A204.1 (cell line): Measurements from ENCODE around the gene ALDOC.
"Not testable (repeated sequence)": the region's sequence is repeated elsewhere in the genome, so short reads cannot be mapped to it uniquely, and the experiment has no call there.

Experiments used
- FAIRE-seq: peaks from 2 replicates; lab custom pipeline; 2012; peaks lifted over from hg19 to GRCh38; lab: Jason Lieb, UNC

ALDOC gene

GRCh38 chr17:28576758-28577465, at the start of gene ALDOC:
ALDOC (minus strand) TSS chr17:28576895; CDS start chr17:28575532, 1,363 bp downstream.
- no peak for FAIRE-seq

DNA sequence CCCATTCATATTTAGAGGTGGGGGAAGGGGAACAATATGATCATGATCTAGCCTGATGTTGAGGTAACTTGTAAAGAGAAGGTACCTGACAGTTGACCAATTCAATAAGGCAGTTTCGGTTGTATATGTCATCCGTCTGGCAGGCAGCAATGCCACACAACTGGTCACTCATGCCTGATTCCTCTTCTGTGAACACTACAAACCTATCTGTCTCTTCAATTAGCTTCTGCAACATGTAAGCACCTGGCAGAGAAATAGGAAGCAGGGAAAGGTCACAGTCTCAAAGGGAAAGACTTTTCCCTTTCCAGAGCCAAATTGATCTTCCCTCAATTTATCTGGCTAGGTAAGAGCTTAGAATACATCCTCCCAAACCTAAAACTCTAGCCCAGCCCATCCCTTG, 47.5 kb upstream of the ALDOC start:
- no peak for FAIRE-seq

DNA sequence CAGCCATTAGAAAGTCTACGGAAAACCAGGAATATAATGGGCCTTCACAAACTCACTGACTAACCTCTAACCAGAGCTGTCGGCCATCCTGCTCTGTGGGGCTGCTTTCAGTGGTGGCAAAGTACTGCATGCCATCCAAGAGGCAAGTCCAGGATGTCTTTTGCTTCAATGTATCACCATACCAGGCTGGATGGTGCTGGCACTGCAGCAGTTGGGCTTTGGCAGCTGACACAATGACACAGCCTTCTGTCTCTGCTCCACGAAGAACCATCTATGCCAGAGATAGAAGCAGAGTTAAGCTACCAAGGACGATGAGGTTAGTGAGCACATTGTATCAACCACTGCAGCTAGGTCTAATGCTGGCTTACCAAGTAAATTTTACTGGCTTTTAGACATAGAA, 47.0 kb upstream of the ALDOC start:
- no peak for FAIRE-seq

GRCh38 chr17:28622186-28622585, 45.5 kb upstream of the ALDOC start:
- FAIRE-seq = no peak

- no peak for FAIRE-seq
Observed at GRCh38 chr17:28620010-28620409, 43.3 kb upstream of the ALDOC start.

DNA sequence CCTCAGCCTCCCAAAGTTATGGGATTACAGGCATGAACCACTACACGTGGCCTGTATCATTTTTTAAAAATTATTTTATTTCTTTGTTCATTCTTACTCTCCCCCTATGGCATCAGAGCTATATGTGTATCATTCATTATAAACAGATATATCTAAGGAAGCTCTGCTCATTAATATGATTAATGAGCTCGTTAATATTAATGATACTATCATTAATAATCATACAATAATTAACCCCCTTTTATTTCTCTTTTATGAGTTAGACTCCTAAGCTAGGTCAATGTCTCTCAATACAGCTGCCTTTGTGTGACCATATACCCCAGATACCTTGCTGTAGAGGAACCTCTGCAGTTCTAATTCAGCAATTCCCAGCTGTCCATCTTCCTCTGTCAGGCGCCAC, 41.8 kb upstream of the ALDOC start:
- FAIRE-seq = no peak

- FAIRE-seq = no peak
Observed at GRCh38 chr17:28616281-28616680, 39.6 kb upstream of the ALDOC start.

GRCh38 chr17:28615260-28615940, 38.7 kb upstream of the ALDOC start:
- no peak for FAIRE-seq

DNA sequence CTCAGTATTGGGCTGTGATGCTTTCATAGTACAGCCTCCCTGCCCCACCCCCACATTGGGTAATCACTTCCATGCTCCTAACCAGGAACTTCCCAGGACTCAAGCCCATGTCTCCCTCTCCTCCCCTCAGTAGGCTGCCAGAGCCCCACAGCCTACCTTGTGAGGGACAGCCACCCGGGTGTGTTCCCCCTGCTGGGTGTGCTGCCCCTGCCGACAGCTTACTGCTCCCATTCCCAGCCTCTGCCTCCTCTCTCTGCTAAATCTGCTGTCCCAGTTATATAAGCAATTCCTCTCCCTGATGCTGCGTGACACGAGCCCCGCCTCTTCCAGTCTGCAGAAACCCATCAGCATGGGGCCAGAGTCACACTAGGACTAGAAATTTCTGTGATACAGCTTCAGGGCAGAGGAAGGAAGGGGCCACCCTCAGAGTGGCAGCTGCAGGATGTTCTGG, 37.3 kb upstream of the ALDOC start, which contains the start of gene RSKR:
Gene RSKR (minus strand): TSS at position 255 of the 451 bp plus-strand sequence. CDS start 24 bp downstream, at position 231.
- FAIRE-seq = no peak

DNA sequence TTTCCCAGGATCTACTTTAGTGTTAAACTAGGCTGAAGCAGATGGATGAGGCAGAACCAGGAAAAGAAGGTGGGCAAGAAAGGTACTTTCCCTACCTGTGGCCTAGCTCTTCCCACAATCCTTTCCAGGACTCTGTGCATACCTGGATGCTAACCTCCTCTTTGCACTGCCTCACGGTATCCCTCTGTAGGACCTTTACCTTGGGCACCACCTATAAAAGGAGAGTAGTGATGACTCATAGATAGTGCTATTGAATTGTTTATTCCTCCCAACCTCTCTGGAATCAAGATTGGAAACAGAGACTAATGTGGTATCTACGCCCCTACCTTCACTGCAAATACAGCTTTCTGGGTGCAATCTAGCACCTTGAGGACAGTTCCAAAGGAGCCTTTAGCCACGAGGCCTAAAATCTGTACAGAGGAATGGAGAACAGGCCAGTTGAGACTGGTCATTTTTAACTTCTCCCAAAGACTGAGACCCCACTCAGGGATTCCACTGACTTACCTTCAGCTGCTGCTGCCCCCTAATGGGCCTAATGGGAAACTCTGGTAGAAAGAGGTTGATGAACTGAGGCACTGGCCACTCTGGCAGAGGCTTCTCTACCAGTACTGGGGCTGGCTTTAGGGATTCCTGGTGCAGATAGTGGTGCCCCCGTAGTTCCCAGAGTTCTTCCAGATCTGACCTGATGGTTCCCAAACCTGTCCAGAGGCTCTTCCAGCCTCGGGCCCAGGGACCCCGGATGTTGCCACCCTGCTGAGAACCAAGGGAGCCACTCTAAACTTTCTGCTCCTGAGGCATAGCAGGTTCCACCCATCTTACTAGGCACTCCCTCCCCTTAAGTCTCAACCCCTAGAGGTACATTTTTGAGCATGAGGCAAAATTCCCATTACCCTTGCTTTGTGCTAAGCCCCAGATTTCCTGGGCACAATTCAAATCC, 36.5 kb upstream of the ALDOC start:
- no peak for FAIRE-seq

DNA sequence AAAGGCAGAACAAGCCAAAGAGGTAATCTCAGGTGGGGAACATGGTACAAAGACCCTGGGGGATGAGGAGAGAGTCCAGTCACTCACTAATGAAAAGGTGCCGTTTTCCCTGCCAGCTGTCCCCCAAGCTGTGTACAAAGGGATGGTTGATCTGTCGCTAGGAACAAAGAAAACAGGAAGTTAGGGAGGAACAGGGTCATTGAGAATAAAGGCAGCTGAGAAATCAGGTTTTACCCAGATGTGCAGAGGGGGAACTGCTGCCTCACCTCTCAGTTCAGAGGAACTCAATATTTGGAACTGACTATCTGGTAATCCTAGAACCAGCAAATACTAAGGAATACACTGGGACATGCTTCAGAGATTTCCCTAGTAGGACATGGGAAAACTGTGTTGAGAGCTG, 35.8 kb upstream of the ALDOC start:
- no peak for FAIRE-seq

GRCh38 chr17:28610376-28610775, 33.7 kb upstream of the ALDOC start:
- no peak for FAIRE-seq

DNA sequence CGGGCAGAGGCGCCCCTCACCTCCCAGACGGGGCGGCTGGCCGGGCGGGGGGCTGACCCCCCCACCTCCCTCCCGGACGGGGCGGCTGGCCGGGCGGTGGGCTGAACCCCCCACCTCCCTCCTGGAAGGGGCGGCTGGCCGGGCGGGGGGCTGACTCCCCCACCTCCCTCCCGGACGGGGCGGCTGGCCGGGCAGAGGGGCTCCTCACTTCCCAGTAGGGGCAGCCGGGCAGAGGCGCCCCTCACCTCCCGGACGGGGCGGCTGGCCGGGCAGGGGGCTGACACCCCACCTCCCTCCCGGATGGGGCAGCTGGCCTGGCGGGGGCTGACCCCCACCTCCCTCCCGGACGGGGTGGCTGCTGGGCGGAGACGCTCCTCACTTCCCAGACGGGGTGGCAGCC, 27.3 kb upstream of the ALDOC start:
- FAIRE-seq = not testable (repeated sequence)

GRCh38 chr17:28599311-28600184, 22.9 kb upstream of the ALDOC start:
- no peak for FAIRE-seq

GRCh38 chr17:28598799-28599310, 22.2 kb upstream of the ALDOC start, which contains the start of gene SPAG5:
SPAG5 (minus strand) TSS chr17:28599025; CDS start chr17:28598946, 79 bp downstream.
- FAIRE-seq = peak; percentile 11

- no peak for FAIRE-seq
Observed at GRCh38 chr17:28598389-28598788, 21.7 kb upstream of the ALDOC start.

DNA sequence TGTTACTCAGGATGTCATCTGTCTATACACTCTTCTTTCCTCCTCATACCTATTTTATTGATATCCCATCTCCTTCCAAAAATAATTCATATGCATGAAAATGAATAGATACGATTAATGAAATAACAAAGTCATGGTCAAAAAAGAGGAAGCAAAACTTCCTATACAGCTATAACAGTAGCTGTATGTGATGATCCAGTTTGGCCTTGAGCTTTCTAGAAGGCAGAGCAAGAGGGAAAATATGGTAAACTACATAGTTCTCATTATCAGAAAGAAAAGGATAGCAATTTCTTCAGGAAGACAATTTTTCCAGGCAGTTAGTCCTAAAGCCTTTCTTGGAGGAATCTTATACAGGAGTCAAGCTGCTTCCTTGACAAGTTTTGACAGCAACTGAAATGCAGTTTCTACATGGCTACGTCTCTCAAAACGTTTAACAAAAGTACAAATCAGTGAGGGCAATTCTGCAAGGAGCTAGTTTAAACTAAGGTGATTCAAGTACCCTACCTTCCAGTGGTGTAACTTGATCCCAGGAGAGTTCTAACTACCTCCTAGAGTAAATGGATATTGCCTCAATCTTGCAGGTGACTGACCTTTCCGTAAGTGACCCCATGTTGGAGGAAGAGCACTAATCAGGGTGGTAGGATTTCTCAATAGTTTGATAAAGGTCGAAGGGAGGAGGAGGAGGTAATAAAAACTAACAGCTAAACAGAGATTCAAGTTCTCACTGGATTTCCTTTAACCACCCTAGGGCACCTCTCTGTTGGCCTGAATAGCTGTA, 21.1 kb upstream of the ALDOC start:
- FAIRE-seq = no peak

- FAIRE-seq = no peak
Observed at GRCh38 chr17:28592260-28592659, 15.6 kb upstream of the ALDOC start.

GRCh38 chr17:28585851-28586250, 9.2 kb upstream of the ALDOC start:
- no peak for FAIRE-seq

DNA sequence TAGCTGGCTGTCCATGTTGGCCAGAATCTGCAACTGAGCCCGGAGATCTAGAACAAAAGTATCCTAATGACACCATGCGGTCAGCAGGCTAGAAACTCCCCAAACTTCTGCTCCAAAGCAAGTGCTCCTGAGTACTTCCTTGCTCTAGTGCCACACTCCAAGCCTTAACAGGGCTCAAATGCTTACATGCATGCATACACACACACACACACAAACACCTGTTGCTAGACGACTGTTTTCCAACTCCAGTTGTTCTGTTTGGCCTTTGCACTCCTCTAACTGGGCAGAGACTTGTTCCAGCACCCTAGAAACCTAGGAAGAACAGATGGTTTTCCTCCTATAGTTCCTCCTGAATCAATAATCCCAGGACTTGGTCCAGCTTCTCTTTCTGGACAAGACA, 7.7 kb upstream of the ALDOC start:
- no peak for FAIRE-seq
